Natural killer cell (primary cell): Measurements from ENCODE around the gene IFNG-AS1. TPM values are rescaled to one million over a fixed set of nuclear protein-coding genes. Genes with fewer than 3 reads are reported as not detected.
A peak's percentile ranks its signal among the peaks of the same experiment; 100 is the strongest.

Source experiments
- ATAC-seq, 3 donors: fragments of 150-1000 bp in 2 of 3; fragments of 200-7000 bp in 1 of 3; cut with Tn5 transposase; 1 replicate in 1 of 3; 2 replicates in 2 of 3; pipeline ENCODE4 v1.10.0; 2021; ENCODE audit warnings: mild to moderate bottlenecking in 2 of 3, moderate library complexity in 2 of 3
- DNase-seq, 2 donors: peaks; one replicate each; pipeline versions ENCODE4 v3.0.0 to v3.0.0-alpha.2; 2013 to 2021; ENCODE audit warnings: mixed read lengths in 1 of 2
- H3K27ac ChIP-seq: one replicate; pipeline ENCODE4 v1.5.1; 2013; ENCODE audit warnings: mild to moderate bottlenecking, low read length
- H3K27me3 ChIP-seq: one replicate; pipeline ENCODE4 v1.6.1; 2013; ENCODE audit warnings: low read length; ENCODE audit not compliant: control insufficient read depth, insufficient read depth
- H3K36me3 ChIP-seq: one replicate; pipeline ENCODE4 v1.6.1; 2013; ENCODE audit warnings: low read length; ENCODE audit not compliant: control insufficient read depth, insufficient read depth
- H3K4me1 ChIP-seq: one replicate; pipeline ENCODE4 v1.6.1; 2013; ENCODE audit warnings: low read length; ENCODE audit not compliant: control insufficient read depth, insufficient read depth
- H3K4me3 ChIP-seq: one replicate; pipeline ENCODE4 v1.5.1; 2013; ENCODE audit warnings: low read length
- H3K9me3 ChIP-seq: one replicate; pipeline ENCODE4 v1.6.1; 2013; ENCODE audit warnings: low read length; ENCODE audit not compliant: control insufficient read depth, insufficient read depth
- H3K27ac Mint-ChIP-seq, 2 donors: one replicate each; pipeline ENCODE4 v1.8.0; 2022; ENCODE audit warnings: mild to moderate bottlenecking in 2 of 2, mixed read lengths in 2 of 2, moderate library complexity in 1 of 2
- H3K27me3 Mint-ChIP-seq, 2 donors: one replicate each; pipeline ENCODE4 v1.8.0; 2022; ENCODE audit warnings: low read depth in 2 of 2, mixed read lengths in 2 of 2
- H3K36me3 Mint-ChIP-seq: one replicate; pipeline ENCODE4 v1.8.0; 2022; ENCODE audit warnings: mixed read lengths
- H3K4me1 Mint-ChIP-seq, 2 donors: one replicate each; pipeline ENCODE4 v1.8.0; 2022; ENCODE audit warnings: mixed read lengths in 2 of 2
- H3K4me3 Mint-ChIP-seq: one replicate; pipeline ENCODE4 v1.8.0; 2022; ENCODE audit warnings: mild to moderate bottlenecking, moderate library complexity, mixed read lengths
- H3K9me3 Mint-ChIP-seq, 2 donors: one replicate each; pipeline ENCODE4 v1.8.0; 2022; ENCODE audit warnings: mixed read lengths in 2 of 2
- CTCF ChIP-seq: fragments of 200-600 bp; IDR thresholded peaks from one replicate; pipeline ENCODE4 v1.8.0; 2022; ENCODE audit warnings: antibody characterized with exemption
- WGBS: methylation state at CpG from one replicate; pipeline ENCODE4 v1.1.7; 2013; ENCODE audit warnings: missing lambda C conversion rate; ENCODE audit not compliant: insufficient coverage; 5-methylcytosine and 5-hydroxymethylcytosine counted together
- intact Hi-C: fragments of 100-400 bp; cut with micrococcal nuclease; formaldehyde crosslinking; loops from one replicate; pipeline ENCODE4 v1.14.2; 2022
- total RNA-seq, 4 donors: library from RNA; stranded (reverse); fragments of 120-200 nt in 1 of 4; gene quantifications; one replicate each; pipeline versions ENCODE4 v1.2.3 to v1.2.4, GENCODE V29; 2013 to 2022

IFNG-AS1 gene
- 1 to 10 TPM; 1.4 to 2.4 (median 1.6) TPM for total RNA-seq
- 45.1 TPM for total RNA-seq (2013)

DNA sequence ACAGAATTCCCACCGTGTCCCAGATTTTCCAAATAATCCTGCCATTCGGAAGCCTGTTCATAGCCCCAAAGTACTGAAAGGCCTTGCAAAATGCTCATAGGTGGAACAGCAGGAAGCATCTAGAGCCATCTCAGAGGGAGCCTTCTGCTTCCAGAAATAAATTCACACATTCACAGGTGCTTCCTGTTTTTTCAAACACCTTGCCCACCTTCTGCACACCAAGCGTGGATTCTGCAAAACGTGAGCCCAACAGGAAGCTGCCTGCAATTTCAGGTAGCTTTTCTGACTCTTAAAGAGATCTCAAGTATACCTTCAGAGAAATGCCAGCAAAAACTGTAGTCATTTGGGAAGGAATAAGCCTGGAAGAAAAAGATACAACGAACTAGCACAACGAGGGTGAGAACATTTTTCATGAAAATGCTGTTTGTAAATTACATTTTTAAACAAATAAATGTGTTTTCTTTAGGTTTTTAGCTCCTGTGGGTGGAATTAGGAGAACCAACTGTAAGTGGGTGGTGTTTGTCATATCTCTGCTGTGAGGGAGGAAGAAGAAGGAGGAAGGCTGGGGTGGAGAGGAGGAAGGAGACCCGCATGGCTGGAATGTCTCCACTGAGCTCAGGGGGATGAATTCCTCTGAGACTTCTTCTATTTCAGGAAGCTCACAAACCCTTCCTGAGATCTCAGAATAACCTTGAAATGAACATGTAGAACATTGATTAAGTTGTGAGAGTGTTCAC lies at the start of gene IFNG-AS1:
Gene IFNG-AS1, plus strand, starts transcription at position 264 of the 737 bp plus-strand sequence.
- Mint-ChIP-seq H3K4me3 (peak within 1 kb of the TSS; percentile 45), H3K27me3 (peaks cover 11 to 24% of the 10 kb centered on the region in 2 donors), H3K4me1 (peaks cover 11% of the 10 kb centered on the region in 2 donors), H3K27ac (peak within 1 kb of the TSS; percentile 46 to 56), H3K36me3 (no peaks in the 10 kb centered on the region), H3K9me3 (no peaks in the 10 kb centered on the region)
- intact Hi-C loops = no loop called here
- Histone ChIP-seq H3K27me3 (no peaks in the 10 kb centered on the region), H3K27ac (peak within 1 kb of the TSS; percentile 84), H3K36me3 (no peaks in the 10 kb centered on the region), H3K4me1 (peaks cover 25% of the 10 kb centered on the region), H3K4me3 (peak within 1 kb of the TSS; percentile 39), H3K9me3 (no peaks in the 10 kb centered on the region)
- 14% methylated on average over 6 of the region's 7 CpGs for WGBS
- TF ChIP-seq CTCF = no peak
- ATAC-seq = peak in 1 of 3 donors; percentile 38
- peak in 1 of 2 donors; percentile 59 for DNase-seq

DNA sequence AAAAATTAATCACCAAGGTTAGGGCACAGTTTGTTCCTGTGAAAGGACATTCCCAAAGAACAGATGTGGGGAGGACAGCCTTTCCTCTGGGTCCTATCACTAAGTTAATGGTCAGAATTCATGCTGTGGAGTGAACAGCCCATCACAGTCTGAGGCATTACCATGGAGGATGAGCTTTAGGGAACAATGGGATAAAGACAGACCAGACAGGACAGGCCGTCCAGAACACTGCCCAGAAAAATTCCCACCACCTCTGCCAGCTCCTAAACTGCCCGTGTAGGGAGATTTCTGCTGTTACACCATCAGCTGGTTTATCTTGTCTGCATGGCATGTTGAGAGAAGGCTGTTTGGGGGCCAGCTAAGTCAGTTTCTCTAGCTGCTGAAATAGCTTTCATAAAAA lies 49.6 kb upstream of the IFNG-AS1 start:
- no peaks in the 10 kb centered on the region for H3K9me3 ChIP-seq
- Mint-ChIP-seq H3K36me3 (no peaks in the 10 kb centered on the region), H3K27ac (no peak overlapping the region), H3K9me3 (no peaks in the 10 kb centered on the region), H3K4me1 (peaks cover 0 to 5% of the 10 kb centered on the region in 2 donors), H3K27me3 (peaks cover 19 to 37% of the 10 kb centered on the region in 2 donors), H3K4me3 (no peak overlapping the region)
- WGBS = no CpG with 5 or more reads among the region's 2 CpGs
- no peaks in the 10 kb centered on the region for H3K4me1 ChIP-seq
- H3K27me3 ChIP-seq = no peaks in the 10 kb centered on the region
- intact Hi-C loops = no loop called here
- no peak overlapping the region for H3K27ac ChIP-seq
- H3K36me3 ChIP-seq = no peaks in the 10 kb centered on the region
- H3K4me3 ChIP-seq = no peak overlapping the region
- ATAC-seq (no peak), DNase-seq (no peak)
- TF ChIP-seq CTCF = no peak

DNA sequence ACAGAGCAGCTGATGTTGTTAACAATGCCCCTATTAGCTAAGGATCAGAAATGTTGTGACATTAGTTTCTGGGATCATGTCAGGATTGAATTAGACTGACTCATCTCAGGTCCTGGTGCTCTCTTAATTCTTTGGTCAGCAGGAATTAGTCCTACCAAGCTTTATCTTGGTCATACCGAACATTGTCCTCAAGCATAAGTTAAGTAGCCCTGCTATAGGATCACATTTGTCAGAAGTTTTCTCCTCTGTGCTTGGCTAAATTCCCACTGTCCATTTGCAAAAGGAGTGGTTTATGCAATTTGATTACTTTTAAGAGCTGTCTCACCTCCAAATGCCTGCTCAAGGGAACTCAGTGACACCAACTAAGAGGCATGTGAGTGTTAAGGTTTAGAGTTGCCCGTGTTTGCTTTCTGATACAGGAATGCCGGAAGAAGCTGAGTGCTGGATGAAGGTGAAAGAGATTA lies 48.4 kb upstream of the IFNG-AS1 start:
- WGBS = 91% methylated on average over 3 of the region's 3 CpGs
- Histone ChIP-seq H3K27ac (no peak overlapping the region), H3K27me3 (no peaks in the 10 kb centered on the region), H3K4me3 (no peak overlapping the region), H3K9me3 (no peaks in the 10 kb centered on the region), H3K4me1 (no peaks in the 10 kb centered on the region), H3K36me3 (no peaks in the 10 kb centered on the region)
- intact Hi-C loops = no loop called here
- H3K27me3 Mint-ChIP-seq = peaks cover 19 to 44% of the 10 kb centered on the region in 2 donors
- ATAC-seq = no peak
- H3K36me3 Mint-ChIP-seq = no peaks in the 10 kb centered on the region
- no peak overlapping the region for H3K4me3 Mint-ChIP-seq
- H3K4me1 Mint-ChIP-seq = peaks cover 0 to 5% of the 10 kb centered on the region in 2 donors
- no peak overlapping the region for H3K27ac Mint-ChIP-seq
- no peak for DNase-seq
- no peaks in the 10 kb centered on the region for H3K9me3 Mint-ChIP-seq
- TF ChIP-seq CTCF = no peak
